Endothelial cell of umbilical vein (primary cell): ENCODE results near the gene UROC1. TPM values are rescaled to one million over a fixed set of nuclear protein-coding genes. Genes with fewer than 3 reads are reported as not detected.

Experiments
- BruUV-seq: library from RNA; stranded (reverse); fragments of 400-500 nt; replicated peaks from 2 replicates; lab custom pipeline; 2021; lab: Mats Ljungman, UMichigan
- CTCF ChIA-PET: fragments of 300-600, 350-600 bp; sonication (Branson Sonifier 250); formaldehyde crosslinking; loops from one replicate; lab custom pipeline; 2021; ENCODE audit warnings: antibody characterized with exemption, inconsistent platforms; lab: Charles Lee
- POLR2A ChIA-PET: fragments of 300-600, 350-600 bp; sonication (Branson Sonifier 250); formaldehyde crosslinking; loops from one replicate; lab custom pipeline; 2021; ENCODE audit warnings: antibody characterized with exemption, inconsistent platforms; lab: Charles Lee
- DNase-seq: peaks from one replicate; pipeline ENCODE4 v3.0.0-alpha.2; 2011; ENCODE audit warnings: low read depth, low spot score
- FAIRE-seq: peaks from 2 replicates; lab custom pipeline; 2011; peaks lifted over from hg19 to GRCh38; lab: Jason Lieb, UNC
- H2AFZ ChIP-seq: 2 replicates; pipeline ENCODE4 v1.6.0; 2012; ENCODE audit warnings: low read depth, low read length, control low read depth, inconsistent platforms
- H3K27ac ChIP-seq: 2 replicates; pipeline ENCODE4 v1.5.1; 2011; ENCODE audit warnings: low read depth, mild to moderate bottlenecking, control low read depth, low read length, moderate library complexity; ENCODE audit not compliant: insufficient read depth
- H3K27me3 ChIP-seq, 2 experiments: 2 replicates each; pipeline versions ENCODE4 v1.6.0 to v1.6.1; 2011; ENCODE audit warnings: low read length in 2 of 2, mixed read lengths in 1 of 2; ENCODE audit not compliant: control insufficient read depth in 2 of 2, insufficient read depth in 2 of 2
- H3K36me3 ChIP-seq, 2 experiments: 2 replicates in 1 of 2; 3 replicates in 1 of 2; pipeline ENCODE4 v1.5.1; 2011; ENCODE audit warnings: low read length in 2 of 2, mild to moderate bottlenecking in 1 of 2, moderate library complexity in 1 of 2; ENCODE audit not compliant: control insufficient read depth in 2 of 2, insufficient read depth in 2 of 2; ENCODE audit errors: extremely low read depth in 1 of 2
- H3K4me1 ChIP-seq: 3 replicates; pipeline ENCODE4 v1.5.1; 2011; ENCODE audit warnings: mild to moderate bottlenecking, low read length; ENCODE audit not compliant: control insufficient read depth, insufficient read depth; ENCODE audit errors: extremely low read depth
- H3K4me2 ChIP-seq: 2 replicates; pipeline ENCODE4 v1.6.1; 2011; ENCODE audit warnings: low read length, control low read depth, mixed read lengths; ENCODE audit not compliant: insufficient read depth
- H3K4me3 ChIP-seq, 3 experiments: fragments of 200-600 bp in 1 of 3; sonication (generic), shearing (Covaris generic) in 1 of 3; replicated peaks in 1 of 3; 2 replicates each; pipeline ENCODE4 v1.5.1; 2011 to 2016; ENCODE audit warnings: control low read depth in 3 of 3, low read length in 3 of 3, mild to moderate bottlenecking in 2 of 3, inconsistent platforms in 1 of 3, low read depth in 1 of 3, moderate library complexity in 1 of 3; ENCODE audit not compliant: insufficient read depth in 1 of 3
- H3K79me2 ChIP-seq: 2 replicates; pipeline ENCODE4 v1.6.0; 2012; ENCODE audit warnings: low read length, inconsistent platforms; ENCODE audit not compliant: control insufficient read depth, insufficient read depth
- H3K9ac ChIP-seq: replicated peaks from 2 replicates; pipeline ENCODE3; 2011; ENCODE audit warnings: low read length, control low read depth; ENCODE audit not compliant: insufficient read depth; ENCODE audit errors: extremely low read depth
- H3K9me1 ChIP-seq: replicated peaks from 3 replicates; pipeline ENCODE4 v1.6.0; 2011; ENCODE audit warnings: mild to moderate bottlenecking, low read length; ENCODE audit not compliant: control insufficient read depth, insufficient read depth; ENCODE audit errors: extremely low read depth
- H3K9me3 ChIP-seq: replicated peaks from 2 replicates; pipeline ENCODE4 v1.5.1; 2012; ENCODE audit warnings: low read length, inconsistent platforms; ENCODE audit not compliant: control insufficient read depth, insufficient read depth
- H4K20me1 ChIP-seq: replicated peaks from 2 replicates; pipeline ENCODE3; 2011; ENCODE audit warnings: mild to moderate bottlenecking, low read length; ENCODE audit not compliant: control insufficient read depth, insufficient read depth; ENCODE audit errors: extremely low read depth
- EZH2 ChIP-seq: IDR thresholded peaks from 2 replicates; pipeline ENCODE4 v1.6.1; 2012; ENCODE audit warnings: borderline replicate concordance, low read depth, mild to moderate bottlenecking, moderate library complexity, low read length, inconsistent platforms; ENCODE audit not compliant: severe bottlenecking
- FOS ChIP-seq: IDR thresholded peaks from 2 replicates; pipeline ENCODE4 v1.6.1; 2011; ENCODE audit warnings: mild to moderate bottlenecking, low read length, moderate library complexity, borderline replicate concordance; ENCODE audit not compliant: insufficient read depth
- GATA2 ChIP-seq: IDR thresholded peaks from 2 replicates; pipeline ENCODE4 v1.7.0; 2011; ENCODE audit warnings: low read depth, mild to moderate bottlenecking, moderate library complexity, mixed read lengths, low read length; ENCODE audit not compliant: insufficient read length, insufficient read depth
- JUN ChIP-seq: IDR thresholded peaks from 2 replicates; pipeline ENCODE4 v1.6.1; 2011; ENCODE audit warnings: borderline replicate concordance, low read depth; ENCODE audit not compliant: insufficient read length, insufficient read depth
- MYC ChIP-seq: IDR thresholded peaks from one replicate; pipeline ENCODE4 v1.6.1; 2011; ENCODE audit warnings: mild to moderate bottlenecking, low read depth, low read length
- POLR2A ChIP-seq: IDR thresholded peaks from 2 replicates; pipeline ENCODE4 v1.6.1; 2012; ENCODE audit warnings: low read depth, mild to moderate bottlenecking, control low read depth, low read length
- POLR2AphosphoS5 ChIP-seq: IDR thresholded peaks from 2 replicates; pipeline ENCODE4 v1.6.1; 2012; ENCODE audit warnings: low read depth, mild to moderate bottlenecking, control low read depth, low read length, moderate library complexity; ENCODE audit not compliant: insufficient read depth
- dilution Hi-C: fragments of 300-500 bp; cut with MboI; formaldehyde crosslinking; loops from one replicate; pipeline ENCODE4 v1.15.0; 2019; ENCODE audit warnings: low sequenced_read_pairs; ENCODE audit not compliant: extremely low pct_ligation_motif_present
- intact Hi-C: fragments of 100-400 bp; cut with micrococcal nuclease; formaldehyde crosslinking; loops from one replicate; pipeline ENCODE4 v1.10.0; 2022
- polyA plus RNA-seq, 4 experiments: library from polyadenylated mRNA; depleted of rRNA in 3 of 4; stranded (reverse) in 3 of 4; unstranded in 1 of 4; fragments of >200 nt; gene quantifications; 2 replicates each; pipeline versions ENCODE4 v1.2.1 to v1.2.3, GENCODE V29; 2011 to 2012; ENCODE audit warnings: missing spikeins in 1 of 4
- total RNA-seq: library from RNA; stranded (reverse); gene quantifications from 2 replicates; pipeline ENCODE4 v1.2.3, GENCODE V29; 2021
- TF ChIP-seq, protein P1 (sequence below): IDR thresholded peaks from 2 replicates; pipeline ENCODE4 v1.6.1; 2011; ENCODE audit not compliant: insufficient read depth, insufficient read length
- TF ChIP-seq, protein P2 (sequence below), 2 donors: IDR thresholded peaks; 1 replicate in 1 of 2; 2 replicates in 1 of 2; pipeline ENCODE4 v1.5.1; 2011; ENCODE audit warnings: low read length in 2 of 2, mild to moderate bottlenecking in 2 of 2, moderate library complexity in 2 of 2, control low read depth in 1 of 2, inconsistent platforms in 1 of 2, low read depth in 1 of 2; ENCODE audit not compliant: insufficient read depth in 1 of 2; ENCODE audit errors: extremely low read depth in 1 of 2

UROC1 gene
- total and polyA plus RNA-seq, 2 donors (not counting 3 experiments of a cell fraction or from before 2014, with no cell fraction given), result not detected

DNA sequence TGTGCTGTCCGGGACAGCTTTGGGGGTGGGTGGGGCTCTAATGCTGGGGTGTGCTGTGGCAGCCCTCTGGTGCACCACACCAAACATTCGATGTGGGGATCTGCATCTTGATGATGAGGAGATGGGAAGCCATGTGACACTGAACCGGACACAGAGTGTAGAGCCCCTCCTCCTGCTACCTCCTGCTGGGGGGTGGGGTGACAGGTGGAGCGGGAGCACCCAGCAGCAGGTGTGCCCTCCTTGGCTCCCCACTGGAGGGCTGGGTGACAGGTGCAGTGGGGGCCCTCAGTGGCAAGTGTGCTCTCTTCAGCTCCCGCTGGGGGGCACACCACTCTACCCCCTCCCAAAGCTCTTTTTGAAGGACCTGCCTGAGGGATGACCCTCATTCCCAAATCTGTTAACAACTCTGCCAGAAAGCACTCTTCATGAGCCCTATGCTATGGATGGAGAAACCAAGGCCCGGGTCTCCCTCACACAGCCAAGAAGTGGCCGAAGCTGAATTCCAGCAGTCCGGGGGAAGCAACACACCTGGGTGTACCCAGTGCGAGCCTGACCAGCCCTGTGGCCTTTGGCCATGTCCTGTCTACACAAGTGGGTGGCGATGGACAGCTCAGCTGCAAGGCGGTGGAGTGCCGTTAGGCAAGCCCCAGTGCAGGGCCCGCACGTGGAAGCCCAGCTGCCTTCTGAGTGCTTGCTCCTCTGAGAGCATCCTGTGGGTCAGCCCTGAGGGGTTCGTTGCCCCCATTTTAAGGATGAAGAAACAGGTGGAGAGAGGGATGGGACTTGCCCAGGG lies 609 bp upstream of the UROC1 start:
- H3K36me3 ChIP-seq, result no peaks in the 10 kb centered on the region
- POLR2A ChIA-PET, result no interaction called here
- no peak overlapping the region for H3K4me2 ChIP-seq
- BruUV-seq, result no TSS peak
- no peaks in the 10 kb centered on the region for H3K9me1 ChIP-seq
- no peak overlapping the region for H3K4me3 ChIP-seq
- DNase-seq, result no peak
- H3K79me2 ChIP-seq, result no peaks in the 10 kb centered on the region
- no peaks in the 10 kb centered on the region for H3K4me1 ChIP-seq
- no peak for TF ChIP-seq MYC
- TF ChIP-seq, protein P1, sequence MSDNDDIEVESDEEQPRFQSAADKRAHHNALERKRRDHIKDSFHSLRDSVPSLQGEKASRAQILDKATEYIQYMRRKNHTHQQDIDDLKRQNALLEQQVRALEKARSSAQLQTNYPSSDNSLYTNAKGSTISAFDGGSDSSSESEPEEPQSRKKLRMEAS, result no peak
- no peak for TF ChIP-seq JUN
- no peak for TF ChIP-seq POLR2AphosphoS5
- TF ChIP-seq, protein P2, sequence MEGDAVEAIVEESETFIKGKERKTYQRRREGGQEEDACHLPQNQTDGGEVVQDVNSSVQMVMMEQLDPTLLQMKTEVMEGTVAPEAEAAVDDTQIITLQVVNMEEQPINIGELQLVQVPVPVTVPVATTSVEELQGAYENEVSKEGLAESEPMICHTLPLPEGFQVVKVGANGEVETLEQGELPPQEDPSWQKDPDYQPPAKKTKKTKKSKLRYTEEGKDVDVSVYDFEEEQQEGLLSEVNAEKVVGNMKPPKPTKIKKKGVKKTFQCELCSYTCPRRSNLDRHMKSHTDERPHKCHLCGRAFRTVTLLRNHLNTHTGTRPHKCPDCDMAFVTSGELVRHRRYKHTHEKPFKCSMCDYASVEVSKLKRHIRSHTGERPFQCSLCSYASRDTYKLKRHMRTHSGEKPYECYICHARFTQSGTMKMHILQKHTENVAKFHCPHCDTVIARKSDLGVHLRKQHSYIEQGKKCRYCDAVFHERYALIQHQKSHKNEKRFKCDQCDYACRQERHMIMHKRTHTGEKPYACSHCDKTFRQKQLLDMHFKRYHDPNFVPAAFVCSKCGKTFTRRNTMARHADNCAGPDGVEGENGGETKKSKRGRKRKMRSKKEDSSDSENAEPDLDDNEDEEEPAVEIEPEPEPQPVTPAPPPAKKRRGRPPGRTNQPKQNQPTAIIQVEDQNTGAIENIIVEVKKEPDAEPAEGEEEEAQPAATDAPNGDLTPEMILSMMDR (IDR thresholded peaks at IDR 0.05; ENCODE audit: extremely low read depth in 1 of 2, insufficient read depth in 1 of 2, low read depth in 1 of 2, low read length in 2 of 2), result no peak
- TF ChIP-seq FOS, result no peak
- no peak for TF ChIP-seq EZH2
- no peak for TF ChIP-seq GATA2
- TF ChIP-seq POLR2A, result no peak
- H3K27me3 ChIP-seq, result peaks cover 5 to 6% of the 10 kb centered on the region in 2 experiments
- no peak overlapping the region for H3K9ac ChIP-seq
- H4K20me1 ChIP-seq, result no peaks in the 10 kb centered on the region
- CTCF ChIA-PET, result interaction anchor here (0.8 kb wide), 1 partner anchor 937 kb away, joined by 3 read pairs; no protein-coding TSS in a partner anchor
- no peak for FAIRE-seq
- H3K9me3 ChIP-seq, result no peaks in the 10 kb centered on the region
- intact Hi-C loops, result no loop called here
- dilution Hi-C loops, result no loop called here
- H2AFZ ChIP-seq, result no peak overlapping the region
- H3K27ac ChIP-seq, result no peak overlapping the region
